Spinal cord (tissue), 10 donors: ENCODE data around the gene BRDT. TPM values are rescaled to one million over a fixed set of nuclear protein-coding genes. Genes with fewer than 3 reads are reported as not detected.
A peak's percentile ranks its signal among the peaks of the same experiment; 100 is the strongest.

Source experiments
- DNase-seq, 6 donors: peaks; one replicate each; pipeline versions ENCODE4 v3.0.0 to v3.0.0-alpha.2; 2013 to 2015; ENCODE audit warnings: low spot score in 6 of 6, low read depth in 4 of 6
- H3K27ac ChIP-seq: one replicate; pipeline ENCODE4 v1.5.1; 2013; ENCODE audit warnings: low read depth, low read length, control low read depth
- H3K27me3 ChIP-seq: one replicate; pipeline ENCODE4 v1.6.1; 2013; ENCODE audit warnings: low read length; ENCODE audit not compliant: control insufficient read depth, insufficient read depth
- H3K36me3 ChIP-seq: one replicate; pipeline ENCODE4 v1.6.1; 2013; ENCODE audit warnings: low read length; ENCODE audit not compliant: control insufficient read depth, insufficient read depth
- H3K4me1 ChIP-seq: one replicate; pipeline ENCODE4 v1.6.1; 2013; ENCODE audit warnings: low read length; ENCODE audit not compliant: control insufficient read depth, insufficient read depth
- H3K4me3 ChIP-seq: one replicate; pipeline ENCODE4 v1.5.1; 2013; ENCODE audit warnings: low read depth, low read length, control low read depth
- H3K9me3 ChIP-seq: one replicate; pipeline ENCODE4 v1.6.1; 2013; ENCODE audit warnings: low read length; ENCODE audit not compliant: control insufficient read depth, insufficient read depth
- WGBS: methylation state at CpG from one replicate; pipeline ENCODE4 v1.1.5; 2013; ENCODE audit warnings: missing lambda C conversion rate; ENCODE audit not compliant: insufficient coverage; 5-methylcytosine and 5-hydroxymethylcytosine counted together
- polyA plus RNA-seq, 2 donors: library from polyadenylated mRNA; unstranded; fragments of 120-200 nt; gene quantifications; one replicate each; pipeline ENCODE4 v1.2.1, GENCODE V29; 2013; ENCODE audit not compliant: insufficient read length in 2 of 2
- total RNA-seq, 2 donors: library from RNA; depleted of rRNA in 1 of 2; stranded (reverse); fragments of 120-200 nt in 1 of 2; fragments of >200 nt in 1 of 2; gene quantifications; one replicate each; pipeline versions ENCODE4 v1.2.3 to v1.2.4, GENCODE V29; 2013 to 2014
- donor health status: healthy.

BRDT gene
- total and polyA plus RNA-seq, 4 donors: 0.06 to 0.32 (median 0.10) TPM; not detected in 1

DNA sequence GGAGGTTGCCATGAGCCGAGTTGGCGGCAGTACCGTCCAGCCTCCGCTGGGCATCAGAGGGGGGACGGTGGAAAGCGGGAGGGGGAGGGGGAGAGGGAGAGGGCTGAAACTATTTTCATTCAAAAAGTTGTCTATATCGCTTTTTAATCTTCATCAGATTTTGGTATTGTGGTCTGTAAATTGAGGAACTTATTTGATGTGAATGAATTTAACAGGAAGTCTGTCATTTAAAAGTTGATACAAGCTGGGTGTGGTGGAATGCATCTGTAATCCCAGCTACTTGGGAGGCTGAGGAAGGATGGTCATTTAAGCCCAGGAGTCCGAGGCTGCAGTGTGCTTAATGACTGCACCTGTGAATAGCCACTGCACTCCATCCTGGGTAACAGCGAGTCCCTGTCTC, 77.6 kb downstream of the BRDT start:
- no peaks in the 10 kb centered on the region for H3K27me3 ChIP-seq
- H3K36me3 ChIP-seq: peaks cover 2% of the 10 kb centered on the region
- DNase-seq: no peak
- no peak overlapping the region for H3K4me3 ChIP-seq
- peaks cover 2% of the 10 kb centered on the region for H3K9me3 ChIP-seq
- peaks cover 4% of the 10 kb centered on the region for H3K4me1 ChIP-seq
- WGBS: 100% methylated on average over 5 of the region's 9 CpGs
- H3K27ac ChIP-seq: no peak overlapping the region

DNA sequence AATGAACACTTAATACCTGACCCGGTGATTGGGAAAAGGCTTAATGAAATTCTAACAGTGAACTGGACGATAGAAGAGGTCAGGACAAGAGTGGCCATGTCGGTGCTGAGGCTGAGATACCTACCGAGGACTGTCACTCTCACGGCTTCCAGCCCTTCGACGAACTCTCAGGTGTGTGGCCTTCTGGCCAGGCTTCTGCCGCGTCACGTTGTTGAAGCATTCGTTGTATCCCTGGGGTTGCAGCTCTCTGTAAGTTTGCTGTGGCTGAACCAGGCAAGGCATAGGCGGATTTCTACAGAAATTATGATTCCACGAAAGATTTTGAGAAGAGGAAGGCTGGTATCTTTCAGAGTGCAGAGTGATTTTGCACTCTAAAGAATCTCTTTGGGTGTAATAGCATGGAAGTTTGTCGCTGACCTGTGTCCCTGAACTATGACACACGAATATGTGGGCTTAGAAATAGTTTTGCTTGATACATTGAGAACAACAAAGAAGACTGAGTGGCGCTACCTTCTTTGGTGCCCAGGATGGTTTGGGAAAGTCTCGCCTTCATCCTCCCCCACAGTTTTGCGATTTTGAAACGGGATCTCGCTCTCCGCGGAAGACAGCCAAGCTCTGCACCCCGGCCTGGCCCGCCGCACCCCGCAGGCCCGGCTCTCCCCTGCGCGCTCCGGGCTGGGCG, 80.2 kb downstream of the BRDT start:
- peak in 2 of 6 donors; percentile 7 to 42 for DNase-seq
- Histone ChIP-seq H3K4me3 (peak overlapping the region; percentile 22), H3K36me3 (peaks cover 2% of the 10 kb centered on the region), H3K9me3 (no peaks in the 10 kb centered on the region), H3K27me3 (no peaks in the 10 kb centered on the region), H3K4me1 (peaks cover 4% of the 10 kb centered on the region), H3K27ac (no peak overlapping the region)
- WGBS: 35% methylated on average over 31 of the region's 31 CpGs

DNA sequence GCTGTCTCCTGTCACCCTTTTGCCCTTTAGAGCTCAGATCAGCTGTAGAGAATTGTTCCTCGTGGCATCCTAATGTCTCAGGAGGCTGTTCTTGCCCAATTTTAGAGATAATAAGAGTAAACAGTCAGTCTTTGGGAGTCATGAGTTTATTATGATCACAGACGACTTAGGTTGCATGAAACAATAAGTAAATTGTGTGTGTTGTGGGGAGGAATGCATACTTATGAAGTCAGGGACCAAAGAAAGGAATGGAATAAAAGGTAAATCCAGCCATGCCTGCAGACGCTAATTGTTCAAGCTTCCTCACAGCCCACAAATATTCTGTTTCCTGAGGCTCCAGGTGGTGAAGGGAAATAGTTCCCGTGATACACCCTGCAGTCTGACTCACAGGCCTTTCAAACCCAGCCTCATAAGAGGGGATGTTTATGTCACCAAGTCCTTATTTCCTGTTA, 81.5 kb downstream of the BRDT start:
- Histone ChIP-seq H3K27me3 (no peaks in the 10 kb centered on the region), H3K27ac (peak overlapping the region; percentile 47), H3K4me1 (peaks cover 4% of the 10 kb centered on the region), H3K9me3 (no peaks in the 10 kb centered on the region), H3K36me3 (peaks cover 2% of the 10 kb centered on the region), H3K4me3 (peak overlapping the region; percentile 53)
- DNase-seq: peak in 3 of 6 donors; percentile 2 to 30 (median 11)
- WGBS: 10% methylated on average over 2 of the region's 4 CpGs

DNA sequence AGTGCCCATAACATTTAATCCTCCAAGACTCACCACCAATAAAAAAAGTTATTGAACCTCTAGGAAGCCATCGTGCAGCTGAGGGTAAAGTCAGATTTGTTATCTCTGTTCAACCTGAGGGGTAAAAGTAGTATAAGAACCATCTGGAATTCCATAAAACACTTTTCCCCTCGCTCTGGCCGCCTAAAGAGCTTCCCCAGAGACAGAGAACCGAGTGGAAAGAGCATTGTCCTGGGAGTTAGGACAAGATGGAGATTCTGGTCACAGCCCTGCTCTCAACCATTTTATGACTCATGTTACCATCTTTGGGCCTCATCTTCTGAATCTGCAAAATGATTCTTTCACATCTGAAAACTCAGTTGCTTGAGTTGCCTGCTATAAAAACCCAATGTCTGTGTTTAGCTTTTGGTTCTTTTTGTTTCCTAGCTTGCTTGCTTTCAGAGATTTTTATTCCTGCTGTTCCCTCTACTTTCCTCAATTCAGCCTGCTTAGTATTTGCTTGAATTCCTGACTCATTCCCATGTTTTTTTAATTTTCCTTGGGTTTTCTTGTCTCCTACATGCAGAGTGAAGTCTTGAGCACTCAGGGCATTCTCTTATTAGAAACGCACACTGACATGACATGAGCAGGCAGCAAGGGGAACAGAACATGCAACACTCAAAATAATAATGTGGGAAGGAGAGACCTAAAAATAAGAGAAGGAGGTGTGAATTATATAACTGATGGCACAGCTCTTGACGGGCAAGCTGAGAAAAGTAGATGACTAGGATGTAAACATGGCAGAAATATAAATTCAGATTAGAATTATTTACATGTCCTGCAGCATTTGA, 82.3 kb downstream of the BRDT start:
- peaks cover 4% of the 10 kb centered on the region for H3K4me1 ChIP-seq
- no peak overlapping the region for H3K27ac ChIP-seq
- DNase-seq: peak in 1 of 6 donors; percentile 2
- no peaks in the 10 kb centered on the region for H3K27me3 ChIP-seq
- no peaks in the 10 kb centered on the region for H3K9me3 ChIP-seq
- H3K4me3 ChIP-seq: no peak overlapping the region
- no peaks in the 10 kb centered on the region for H3K36me3 ChIP-seq
- WGBS: 73% methylated on average over 2 of the region's 6 CpGs

DNA sequence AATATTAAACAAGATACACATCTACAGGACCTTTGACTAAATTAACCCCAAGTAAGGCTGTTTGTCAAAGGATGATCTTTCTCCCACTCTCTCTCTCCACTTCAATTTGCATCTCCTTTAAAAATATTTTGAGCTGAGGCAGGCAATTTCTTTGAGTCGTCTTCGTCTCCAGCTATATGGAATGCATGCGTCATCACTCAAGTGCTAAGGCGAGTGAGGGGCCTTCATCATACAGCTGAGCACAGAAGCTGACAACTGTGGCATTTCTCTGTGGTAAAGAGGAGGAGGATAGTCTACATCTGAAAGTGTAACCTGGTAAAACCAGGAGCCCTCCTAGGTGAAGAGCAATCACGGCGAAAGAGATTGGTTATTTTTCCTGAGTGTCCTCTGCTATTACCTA, 88.2 kb downstream of the BRDT start:
- Histone ChIP-seq H3K9me3 (no peaks in the 10 kb centered on the region), H3K36me3 (no peaks in the 10 kb centered on the region), H3K27me3 (no peaks in the 10 kb centered on the region), H3K4me1 (no peaks in the 10 kb centered on the region), H3K4me3 (no peak overlapping the region), H3K27ac (no peak overlapping the region)
- 56% methylated on average over 2 of the region's 6 CpGs for WGBS
- peak in 2 of 6 donors; percentile 31 to 34 for DNase-seq

DNA sequence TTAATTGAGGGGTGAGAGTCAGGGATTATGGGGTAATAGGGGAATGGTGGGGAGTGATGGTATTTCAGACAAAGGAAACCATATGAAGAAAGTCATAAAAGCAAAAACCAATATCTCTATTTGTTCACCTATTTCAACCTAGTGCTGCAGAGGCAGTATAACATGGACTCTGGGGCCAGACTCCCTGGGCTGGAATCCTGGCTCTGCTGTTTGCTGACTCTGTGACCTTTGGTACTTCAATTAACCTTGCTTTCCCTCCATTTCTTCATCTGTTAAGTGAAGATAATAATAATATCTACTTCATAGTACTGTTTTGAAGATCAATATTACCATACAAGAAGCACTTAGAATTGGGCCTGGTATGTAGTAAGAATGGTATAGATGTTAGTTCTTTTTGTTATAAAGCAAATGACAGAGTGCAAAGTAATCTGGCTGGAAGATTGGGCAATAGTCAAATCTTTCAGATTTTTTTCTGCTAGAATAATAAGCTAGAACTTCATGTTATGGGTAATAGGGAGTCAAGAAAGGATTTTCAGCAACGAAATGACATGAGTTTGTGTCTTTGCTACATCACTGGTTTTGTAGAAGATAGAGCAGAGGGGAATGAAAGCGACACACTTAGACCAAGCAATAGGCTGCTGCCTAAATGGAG, 89.6 kb downstream of the BRDT start:
- 92% methylated on average over 2 of the region's 2 CpGs for WGBS
- no peaks in the 10 kb centered on the region for H3K9me3 ChIP-seq
- H3K4me3 ChIP-seq: no peak overlapping the region
- H3K27ac ChIP-seq: no peak overlapping the region
- no peaks in the 10 kb centered on the region for H3K4me1 ChIP-seq
- H3K36me3 ChIP-seq: no peaks in the 10 kb centered on the region
- DNase-seq: no peak
- no peaks in the 10 kb centered on the region for H3K27me3 ChIP-seq

DNA sequence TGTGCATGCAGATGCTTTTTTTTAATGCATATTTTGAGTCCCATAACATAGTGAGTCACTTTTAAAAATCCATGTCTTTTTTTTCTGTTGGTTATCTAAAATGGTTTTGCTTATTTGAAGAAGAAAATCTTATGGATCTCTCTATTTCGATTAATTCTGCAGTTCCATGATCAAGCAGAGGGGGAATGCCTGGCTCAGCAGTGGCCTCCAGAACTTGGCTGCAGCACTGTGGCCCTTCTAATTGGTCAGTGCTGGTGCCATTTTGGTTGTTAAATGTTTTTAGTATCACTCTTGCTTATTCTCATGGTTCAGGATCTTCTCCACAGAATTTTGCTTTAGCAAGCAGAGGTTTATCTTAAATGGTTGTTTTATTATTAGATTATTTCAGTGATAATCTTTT, 91.8 kb downstream of the BRDT start:
- Histone ChIP-seq H3K4me1 (no peaks in the 10 kb centered on the region), H3K27ac (no peak overlapping the region), H3K9me3 (no peaks in the 10 kb centered on the region), H3K36me3 (no peaks in the 10 kb centered on the region), H3K27me3 (no peaks in the 10 kb centered on the region), H3K4me3 (no peak overlapping the region)
- 100% methylated on average over 1 of the region's 1 CpG for WGBS
- DNase-seq: no peak

DNA sequence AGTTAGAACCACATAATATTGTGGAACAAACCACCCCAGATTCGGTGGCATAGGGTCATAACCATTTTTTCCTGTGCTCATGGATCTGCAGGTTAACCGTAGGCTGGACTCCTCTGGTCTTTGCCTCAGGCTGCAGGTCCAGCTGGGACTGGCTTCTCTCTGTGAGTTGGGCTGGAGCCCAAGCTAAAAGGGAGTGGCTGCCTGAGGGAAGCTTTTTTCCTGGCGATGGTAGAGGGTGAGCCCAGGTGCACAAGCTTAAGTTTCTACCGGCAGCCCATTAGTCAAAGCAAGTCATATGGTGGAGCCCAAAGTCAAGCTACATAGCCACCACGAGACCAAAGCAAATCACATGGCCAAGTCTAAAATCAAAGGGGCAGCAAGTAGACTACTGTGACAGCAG, 94.4 kb downstream of the BRDT start:
- 80% methylated on average over 3 of the region's 5 CpGs for WGBS
- Histone ChIP-seq H3K36me3 (no peaks in the 10 kb centered on the region), H3K27ac (no peak overlapping the region), H3K4me1 (no peaks in the 10 kb centered on the region), H3K4me3 (no peak overlapping the region), H3K9me3 (no peaks in the 10 kb centered on the region), H3K27me3 (no peaks in the 10 kb centered on the region)
- no peak for DNase-seq

DNA sequence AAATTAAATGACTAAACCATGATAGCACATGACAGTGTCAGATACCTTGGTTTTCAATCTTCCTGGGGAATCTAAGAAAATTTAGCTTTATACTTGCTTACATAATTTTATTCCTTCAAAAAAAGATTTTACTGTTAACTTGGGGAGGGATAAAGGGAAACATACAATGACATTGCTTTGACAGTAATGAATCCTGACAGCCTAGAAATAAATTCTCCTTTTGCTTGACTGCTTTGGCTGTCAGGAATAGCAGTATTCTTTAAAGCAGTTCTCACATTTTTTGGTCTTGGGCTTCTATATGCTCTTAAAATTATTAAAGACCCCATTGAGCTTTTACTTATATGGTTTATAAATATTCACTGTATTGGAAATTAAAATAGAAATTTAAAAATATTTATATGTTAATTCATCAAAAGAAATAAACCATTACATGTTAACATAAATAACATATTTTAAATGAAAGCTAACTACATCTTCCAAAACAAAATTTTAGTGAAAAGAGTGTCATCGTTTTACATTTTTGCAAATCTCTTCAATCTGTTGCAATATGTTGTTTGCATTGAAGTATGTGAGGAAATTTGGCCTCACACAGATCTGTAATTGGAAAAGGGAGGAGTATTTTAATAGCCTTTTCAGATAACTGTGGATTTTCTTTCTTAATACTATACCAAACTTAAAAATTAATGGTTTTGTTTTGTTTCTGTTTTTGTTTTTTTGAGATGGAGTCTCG, 96.7 kb downstream of the BRDT start:
- peak in 1 of 6 donors; percentile 53 for DNase-seq

More for the DNA sequence above, 96.7 kb downstream of the BRDT start:
- no peaks in the 10 kb centered on the region for H3K4me1 ChIP-seq
- no CpG with 5 or more reads among the region's 2 CpGs for WGBS
- H3K4me3 ChIP-seq: no peak overlapping the region
- no peak overlapping the region for H3K27ac ChIP-seq
- no peaks in the 10 kb centered on the region for H3K9me3 ChIP-seq
- no peaks in the 10 kb centered on the region for H3K36me3 ChIP-seq
- no peaks in the 10 kb centered on the region for H3K27me3 ChIP-seq
